Subcutaneous adipose tissue (tissue), 4 donors: ENCODE measurements around the gene MT1E. TPM values are rescaled to one million over a fixed set of nuclear protein-coding genes. Genes with fewer than 3 reads are reported as not detected.

Experiments
- CTCF ChIP-seq: fragments of 450-650 bp; IDR thresholded peaks from one replicate; pipeline ENCODE4 v1.5.1; 2016; ENCODE audit warnings: low read depth, mild to moderate bottlenecking, control low read depth, antibody characterized with exemption, moderate library complexity
- total RNA-seq, 4 donors: library from RNA; depleted of rRNA; stranded (reverse); fragments of >200 nt; gene quantifications; one replicate each; pipeline ENCODE4 v1.1.0, GENCODE V29; 2016

Gene MT1E
- total RNA-seq, 4 donors from 2014 or later: 205 to 2,492 (median 258) TPM

GRCh38 chr16:56604966-56605365 is 20.6 kb upstream of the MT1E start:
- TF ChIP-seq CTCF: no peak

- no peak for TF ChIP-seq CTCF
These were observed 20.1 kb upstream of the MT1E start for GRCh38 chr16:56605475-56605874.

DNA sequence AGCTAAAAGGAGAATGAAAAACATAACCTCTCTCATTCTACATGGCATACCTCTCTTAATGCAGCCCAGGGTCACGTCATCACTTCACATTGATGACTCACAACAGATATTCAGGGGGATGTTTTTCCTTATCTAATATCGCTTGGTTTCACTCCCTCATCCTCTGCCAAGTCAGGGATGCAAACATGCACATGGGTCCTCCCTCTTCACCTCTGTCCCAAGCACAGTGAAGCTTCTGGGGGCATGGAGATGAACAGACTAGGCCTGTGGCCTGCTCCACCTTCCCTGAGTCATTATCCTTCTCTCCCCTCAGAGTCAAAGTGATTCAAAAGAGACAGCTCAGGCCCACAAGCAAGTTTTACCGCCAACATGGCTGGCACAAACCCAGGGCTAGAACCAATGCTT is 19.5 kb upstream of the MT1E start:
- no peak for TF ChIP-seq CTCF

- no peak for TF ChIP-seq CTCF
These were observed 19.0 kb upstream of the MT1E start for GRCh38 chr16:56606476-56607108.

DNA sequence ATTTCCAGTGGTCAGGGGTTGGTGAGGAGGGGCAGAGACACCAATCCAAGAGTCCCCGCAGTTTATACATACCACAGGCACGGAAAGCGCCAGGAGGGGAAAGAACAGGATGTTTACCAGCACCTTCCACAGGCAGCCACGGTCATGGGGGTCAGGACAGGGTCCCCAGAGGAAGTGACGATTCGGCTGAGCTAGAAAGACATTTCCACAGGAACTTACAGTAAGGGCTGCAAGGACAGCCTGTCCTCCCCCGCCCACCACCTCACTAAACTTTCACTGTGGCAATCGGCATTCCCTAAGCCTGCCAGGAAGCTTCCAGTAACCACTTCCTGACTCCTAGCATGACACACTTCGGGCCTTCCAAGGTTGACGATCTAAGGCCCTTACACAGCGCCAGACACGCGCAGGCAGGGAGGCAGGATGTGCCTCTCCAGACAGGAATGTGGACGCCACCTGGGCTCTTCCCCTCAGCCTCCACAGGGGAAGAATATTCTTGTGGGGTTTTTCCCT is 18.4 kb upstream of the MT1E start:
- TF ChIP-seq CTCF: no peak

GRCh38 chr16:56607675-56608042 is 17.9 kb upstream of the MT1E start:
- TF ChIP-seq CTCF: no peak

DNA sequence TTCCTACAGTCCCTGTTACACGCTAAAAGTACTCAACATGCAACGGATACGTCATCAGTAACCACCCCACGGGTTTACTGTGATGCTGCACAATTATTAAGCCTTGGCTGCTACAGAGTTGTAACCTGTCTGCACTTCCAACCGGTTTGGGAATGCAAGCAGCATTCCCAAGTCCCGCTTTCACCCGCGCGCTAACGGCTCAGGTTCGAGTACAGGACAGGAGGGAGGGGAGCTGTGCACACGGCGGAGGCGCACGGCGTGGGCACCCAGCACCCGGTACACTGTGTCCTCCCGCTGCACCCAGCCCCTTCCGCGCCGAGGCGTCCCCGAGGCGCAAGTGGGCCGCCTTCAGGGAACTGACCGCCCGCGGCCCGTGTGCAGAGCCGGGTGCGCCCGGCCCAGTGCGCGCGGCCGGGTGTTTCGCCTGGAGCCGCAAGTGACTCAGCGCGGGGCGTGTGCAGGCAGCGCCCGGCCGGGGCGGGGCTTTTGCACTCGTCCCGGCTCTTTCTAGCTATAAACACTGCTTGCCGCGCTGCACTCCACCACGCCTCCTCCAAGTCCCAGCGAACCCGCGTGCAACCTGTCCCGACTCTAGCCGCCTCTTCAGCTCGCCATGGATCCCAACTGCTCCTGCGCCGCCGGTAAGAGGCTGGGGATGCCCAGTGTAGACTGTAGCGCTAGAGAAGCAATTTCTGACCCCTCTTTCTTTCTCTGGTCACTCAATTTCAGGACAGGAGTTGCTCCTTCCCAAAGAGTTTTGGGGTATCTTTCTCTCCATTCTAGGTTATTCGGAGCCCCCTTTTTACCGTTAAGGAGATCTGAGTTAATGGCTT is 17.3 kb upstream of the MT1E start, which contains the start of gene MT2A:
TSS of gene MT2A (plus strand) at position 542 of the 833 bp plus-strand sequence. CDS start at position 614, 72 bp downstream.
- TF ChIP-seq CTCF: no peak
